K562 (cell line): Measurements from ENCODE around the gene AGO3. TPM values are rescaled to one million over a fixed set of nuclear protein-coding genes. Genes with fewer than 3 reads are reported as not detected.

ENCODE experiments used
- ARID3A ChIP-seq: IDR thresholded peaks from 2 replicates; pipeline ENCODE4 v1.6.1; 2012; ENCODE audit warnings: low read depth, low read length, improper control_type of control experiment, borderline replicate concordance
- CEBPZ ChIP-seq: fragments of 150-350 bp; IDR thresholded peaks from 2 replicates; pipeline ENCODE4 v1.6.1; 2014; ENCODE audit warnings: low read depth, mild to moderate bottlenecking, low read length, borderline replicate concordance
- DLX4 ChIP-seq: fragments of 250-450 bp; sonication (Bioruptor Pico); IDR thresholded peaks from 2 replicates; pipeline ENCODE4 v1.6.1; 2021; ENCODE audit warnings: mild to moderate bottlenecking
- HMBOX1 ChIP-seq: sonication (generic); IDR thresholded peaks from 2 replicates; pipeline ENCODE4 v1.6.1; 2016
- ID3 ChIP-seq, 2 experiments: fragments of 250-450 bp in 1 of 2; fragments of 450-650 bp in 1 of 2; sonication (Bioruptor Pico) in 1 of 2; IDR thresholded peaks; 2 replicates each; pipeline versions ENCODE4 v1.6.1 to v1.8.0; 2016 to 2021; ENCODE audit warnings: mild to moderate bottlenecking in 2 of 2, moderate library complexity in 2 of 2, missing compliant biosample characterization in 1 of 2, missing genetic modification characterization in 1 of 2
- NBN ChIP-seq: fragments of 450-650 bp; IDR thresholded peaks from 2 replicates; pipeline ENCODE4 v1.6.1; 2016; ENCODE audit warnings: low read depth, mild to moderate bottlenecking
- NEUROD1 ChIP-seq: fragments of 150-350 bp; IDR thresholded peaks from 2 replicates; pipeline ENCODE4 v1.6.1; 2014; ENCODE audit warnings: borderline replicate concordance, low read length, low read depth; ENCODE audit not compliant: partially characterized antibody
- NONO ChIP-seq, 2 experiments: fragments of 200-400 bp in 1 of 2; fragments of 450-650 bp in 1 of 2; formaldehyde crosslinking in 1 of 2; IDR thresholded peaks; 2 replicates each; pipeline ENCODE4 v1.6.1; 2017; ENCODE audit warnings: low read depth in 2 of 2, mild to moderate bottlenecking in 2 of 2, moderate library complexity in 2 of 2, low read length in 1 of 2
- POLR2AphosphoS2 ChIP-seq: IDR thresholded peaks from 2 replicates; pipeline ENCODE4 v1.6.1; 2012; ENCODE audit warnings: low read length, improper control_type of control experiment
- RFX7 ChIP-seq: fragments of 250-450 bp; sonication (Bioruptor Pico); IDR thresholded peaks from 2 replicates; pipeline ENCODE4 v1.5.1; 2021; ENCODE audit warnings: mild to moderate bottlenecking
- SNIP1 ChIP-seq: fragments of 450-650 bp; IDR thresholded peaks from 2 replicates; pipeline ENCODE4 v1.7.1; 2017; ENCODE audit warnings: low read depth, mild to moderate bottlenecking
- TRIM25 ChIP-seq: fragments of 450-650 bp; IDR thresholded peaks from 2 replicates; pipeline ENCODE4 v1.7.0; 2016; ENCODE audit warnings: borderline replicate concordance
- polyA plus RNA-seq, 8 experiments: library from polyadenylated mRNA; depleted of rRNA in 4 of 8; stranded (reverse) in 5 of 8; unstranded in 3 of 8; fragments of >200 nt; fragmentation: Nextera tagmentation in 2 of 8; fragmentation: Illumina TruSeq in 1 of 8; extraction: Ambion mirVana in 2 of 8; extraction: Trizol in 1 of 8; gene quantifications; 2 replicates each; pipeline versions ENCODE4 v1.2.1 to v1.2.3, GENCODE V29; 2011 to 2014; ENCODE audit warnings: inconsistent platforms in 1 of 8, missing spikeins in 1 of 8
- total RNA-seq, 7 experiments: library from RNA; depleted of rRNA in 6 of 7; stranded (reverse); fragments of >200 nt in 6 of 7; fragmentation: Illumina TruSeq in 2 of 7; extraction: Trizol in 2 of 7; gene quantifications; 2 replicates each; pipeline versions ENCODE4 v1.2.1 to v1.2.3, GENCODE V29; 2011 to 2021; ENCODE audit warnings: low replicate concordance in 1 of 7

Gene AGO3
- total and polyA plus RNA-seq, 9 of the 15 experiments (the other 6 are each of a cell fraction or from before 2014, with no cell fraction given), result 4.5 to 41.5 (median 22.7) TPM

- TF ChIP-seq ARID3A (no peak), SNIP1 (no peak), NBN (0 out of 2 replicates have a peak, but pooled peaks have one; percentile 32), HMBOX1 (no peak), DLX4 (no peak), CEBPZ (no peak), RFX7 (CRISPR knock-in tag) (peak; percentile 53; the same call in 1 of the 2 replicates), POLR2AphosphoS2 (peak; percentile 57; the same call in 1 of the 2 replicates), ID3 (CRISPR knock-in tag; IDR thresholded peaks at IDR 0.05) (no peak), ID3 (tag; IDR thresholded peaks at IDR 0.05) (no peak), NONO (IDR thresholded peaks at IDR 0.05; ENCODE audit: low read depth in 2 of 2, low read length in 1 of 2) (no peak), NEUROD1 (no peak), TRIM25 (no peak)
Observed at GRCh38 chr1:35929730-35930592, 944 bp upstream of the AGO3 start (continued).
